ENCODE results near the gene ADAMTS1. TPM values are rescaled to one million over a fixed set of nuclear protein-coding genes. Genes with fewer than 3 reads are reported as not detected.

Gene ADAMTS1
- total and polyA plus RNA-seq, 2 donors (not counting 3 experiments of a cell fraction or from before 2014, with no cell fraction given) = 15.4 to 16.3 TPM

DNA sequence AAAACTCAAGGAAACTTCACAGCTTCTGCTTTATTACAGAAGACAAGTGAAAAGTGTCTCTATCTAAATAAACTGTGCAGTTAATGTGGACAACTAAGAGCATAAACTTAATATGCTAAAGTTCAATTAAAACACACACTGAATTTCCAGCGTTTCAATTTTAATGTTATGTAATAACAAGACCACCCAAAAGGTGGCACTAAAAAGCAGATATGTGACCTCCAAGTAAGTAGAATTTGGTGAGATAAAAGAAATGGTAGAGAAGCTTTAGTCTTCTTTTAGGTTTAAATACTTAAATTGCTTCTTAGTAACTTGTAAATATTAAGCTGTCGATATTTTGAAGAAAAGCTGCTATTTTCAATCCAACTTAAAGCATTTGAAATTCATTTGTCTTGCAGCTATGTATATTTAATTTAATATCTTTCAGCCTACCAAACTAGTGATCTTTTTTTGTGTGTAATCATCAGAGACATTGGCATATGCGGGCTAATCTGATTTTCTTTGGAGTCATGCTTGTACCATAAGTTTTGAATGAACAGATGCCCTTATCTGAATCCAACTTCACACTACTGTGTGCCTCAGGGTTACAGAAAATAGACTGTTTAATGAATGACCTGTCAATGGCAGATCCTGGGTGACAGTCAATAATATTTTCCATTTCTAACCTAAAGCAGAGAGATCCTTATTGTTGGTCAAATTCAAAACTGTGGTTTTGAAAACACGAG lies 36.5 kb upstream of the ADAMTS1 start:
- Histone ChIP-seq H3K4me3 (replicated peaks in 1 of 3; ENCODE audit: insufficient read depth in 1 of 3, low read depth in 1 of 3, low read length in 3 of 3) (no peak overlapping the region), H3K9ac (replicated peaks; ENCODE audit: extremely low read depth, insufficient read depth, low read length) (no peak overlapping the region), H3K27ac (ENCODE audit: insufficient read depth, low read depth, low read length) (no peak overlapping the region), H3K36me3 (ENCODE audit: control insufficient read depth in 2 of 2, extremely low read depth in 1 of 2, insufficient read depth in 2 of 2, low read length in 2 of 2) (no peaks in the 10 kb centered on the region), H3K27me3 (ENCODE audit: control insufficient read depth in 2 of 2, insufficient read depth in 2 of 2, low read length in 2 of 2) (no peaks in the 10 kb centered on the region), H3K4me2 (ENCODE audit: insufficient read depth, low read length) (no peak overlapping the region), H3K79me2 (ENCODE audit: control insufficient read depth, insufficient read depth, low read length) (no peaks in the 10 kb centered on the region), H3K9me3 (replicated peaks; ENCODE audit: control insufficient read depth, insufficient read depth, low read length) (no peaks in the 10 kb centered on the region), H4K20me1 (replicated peaks; ENCODE audit: control insufficient read depth, extremely low read depth, insufficient read depth, low read length) (no peaks in the 10 kb centered on the region), H3K9me1 (replicated peaks; ENCODE audit: control insufficient read depth, extremely low read depth, insufficient read depth, low read length) (no peaks in the 10 kb centered on the region), H2AFZ (ENCODE audit: low read depth, low read length) (no peak overlapping the region), H3K4me1 (ENCODE audit: control insufficient read depth, extremely low read depth, insufficient read depth, low read length) (no peaks in the 10 kb centered on the region)
- no TSS peak for BruUV-seq (replicated peaks)
- DNase-seq (ENCODE audit: low read depth, low spot score) (peak; percentile 39), FAIRE-seq (no peak)
- CTCF ChIA-PET = interaction anchor here (0.6 to 8.9 kb wide), 15 partner anchors 9 to 1864 kb away, joined by 3 to 151 read pairs (median 5); no protein-coding TSS in a partner anchor
- intact Hi-C loops (cut with micrococcal nuclease) (loop anchor here (1.0 kb wide), 3 partner anchors 683 to 1864 kb away; no protein-coding TSS in a partner anchor), dilution Hi-C loops (cut with MboI; ENCODE audit: extremely low pct_ligation_motif_present, low sequenced_read_pairs) (no loop called here)
- no peak for TF ChIP-seq POLR2A (IDR thresholded peaks at IDR 0.05; ENCODE audit: low read depth, low read length)
- no peak for TF ChIP-seq FOS (IDR thresholded peaks at IDR 0.05; ENCODE audit: borderline replicate concordance, insufficient read depth, low read length)
- TF ChIP-seq POLR2AphosphoS5 (IDR thresholded peaks at IDR 0.05; ENCODE audit: insufficient read depth, low read depth, low read length) = no peak
- TF ChIP-seq CTCF (IDR thresholded peaks at IDR 0.05; ENCODE audit: extremely low read depth in 1 of 2, insufficient read depth in 1 of 2, low read depth in 1 of 2, low read length in 2 of 2) = peak in 1 of 2 donors; percentile 2
- TF ChIP-seq EZH2 (IDR thresholded peaks at IDR 0.05; ENCODE audit: borderline replicate concordance, low read depth, low read length, severe bottlenecking) = no peak
- TF ChIP-seq JUN (IDR thresholded peaks at IDR 0.05; ENCODE audit: borderline replicate concordance, insufficient read depth, insufficient read length, low read depth) = no peak
- no peak for TF ChIP-seq MYC (IDR thresholded peaks at IDR 0.05; ENCODE audit: low read depth, low read length)
- no peak for TF ChIP-seq GATA2 (IDR thresholded peaks at IDR 0.05; ENCODE audit: insufficient read depth, insufficient read length, low read depth, low read length)
- POLR2A ChIA-PET = no interaction called here

All from endothelial cell of umbilical vein (primary cell).